NCI-H446 (cell line): ENCODE data around the gene KIAA1671.

Experiments used
- DNase-seq, 2 experiments: peaks; one replicate each; lab custom pipeline; 2025; lab: John Stamatoyannopoulos, UW

Gene KIAA1671

GRCh38 chr22:25013607-25014006, 61.1 kb downstream of the KIAA1671 start:
- DNase-seq = no peak

GRCh38 chr22:25014896-25015755, 62.6 kb downstream of the KIAA1671 start:
- DNase-seq = no peak

GRCh38 chr22:25016311-25016710, 63.8 kb downstream of the KIAA1671 start:
- no peak for DNase-seq

GRCh38 chr22:25018009-25018408, 65.5 kb downstream of the KIAA1671 start:
- DNase-seq = no peak

GRCh38 chr22:25019427-25020184, 67.1 kb downstream of the KIAA1671 start:
- no peak for DNase-seq

GRCh38 chr22:25021409-25021808, 68.9 kb downstream of the KIAA1671 start:
- DNase-seq = no peak

- no peak for DNase-seq
These were observed 69.6 kb downstream of the KIAA1671 start for GRCh38 chr22:25021976-25022711.

- no peak for DNase-seq
These were observed 71.4 kb downstream of the KIAA1671 start for GRCh38 chr22:25023879-25024278.

GRCh38 chr22:25024895-25025294, 72.4 kb downstream of the KIAA1671 start:
- no peak for DNase-seq

GRCh38 chr22:25025491-25026400, 73.2 kb downstream of the KIAA1671 start:
- DNase-seq = no peak

GRCh38 chr22:25027043-25027906, 74.8 kb downstream of the KIAA1671 start:
- DNase-seq = no peak

- no peak for DNase-seq
These were observed 75.7 kb downstream of the KIAA1671 start for GRCh38 chr22:25027959-25028840.

GRCh38 chr22:25028841-25029141, 76.3 kb downstream of the KIAA1671 start:
- DNase-seq = no peak

- DNase-seq = no peak
These were observed 76.7 kb downstream of the KIAA1671 start for GRCh38 chr22:25029181-25029580.

GRCh38 chr22:25030636-25031035, 78.1 kb downstream of the KIAA1671 start:
- no peak for DNase-seq

- DNase-seq = no peak
These were observed 79.5 kb downstream of the KIAA1671 start for GRCh38 chr22:25032066-25032465.

- no peak for DNase-seq
These were observed 83.2 kb downstream of the KIAA1671 start for GRCh38 chr22:25035715-25036114.

- no peak for DNase-seq
These were observed 85.7 kb downstream of the KIAA1671 start for GRCh38 chr22:25038239-25038638.

- no peak for DNase-seq
These were observed 86.3 kb downstream of the KIAA1671 start for GRCh38 chr22:25038771-25039170.

- no peak for DNase-seq
These were observed 86.7 kb downstream of the KIAA1671 start for GRCh38 chr22:25039255-25039654.
